T-helper 9 cell (primary cell): ENCODE results near the gene NT5C1B.

Source experiments
- DNase-seq: peaks from one replicate; pipeline ENCODE4 v3.0.0-alpha.2; 2020

Gene NT5C1B

DNA sequence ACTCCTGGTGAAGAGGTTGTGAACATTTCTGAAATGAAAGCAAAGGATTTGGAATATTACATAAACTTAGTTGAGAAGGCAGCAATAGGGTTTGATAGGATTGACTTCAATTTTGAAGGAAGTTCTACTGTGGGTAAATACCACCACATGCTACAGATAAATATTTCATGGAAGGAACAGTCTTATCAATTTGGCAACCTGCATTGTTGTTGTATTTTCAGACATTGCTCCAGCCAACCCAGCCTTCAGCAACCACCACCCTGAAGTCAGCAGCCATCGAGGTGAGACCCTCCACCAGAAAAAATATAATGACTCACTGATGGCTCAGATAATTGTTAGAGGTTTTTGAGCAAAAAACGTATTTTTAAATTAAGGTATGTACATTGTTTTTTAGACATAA lies 38.9 kb downstream of the NT5C1B start:
- DNase-seq = no peak

DNA sequence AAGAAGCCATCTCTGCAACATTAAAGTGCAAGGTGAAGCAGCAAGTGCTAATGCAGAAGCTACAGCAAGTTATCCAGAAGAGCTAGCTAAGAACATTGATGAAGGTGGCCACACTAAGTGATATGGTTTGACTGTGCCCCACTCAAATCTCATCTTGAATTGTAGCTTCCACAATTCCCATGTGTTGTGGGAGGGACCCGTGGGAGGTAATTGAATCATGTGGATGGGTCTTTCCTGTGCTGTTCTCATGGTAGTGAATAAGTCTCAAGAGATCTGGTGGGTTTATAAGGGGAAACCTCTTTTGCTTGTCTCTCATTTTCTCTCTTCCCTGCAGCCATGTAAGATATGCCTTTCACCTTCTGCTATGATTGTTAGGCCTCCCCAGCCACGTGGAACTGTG lies 40.3 kb downstream of the NT5C1B start:
- DNase-seq = no peak

DNA sequence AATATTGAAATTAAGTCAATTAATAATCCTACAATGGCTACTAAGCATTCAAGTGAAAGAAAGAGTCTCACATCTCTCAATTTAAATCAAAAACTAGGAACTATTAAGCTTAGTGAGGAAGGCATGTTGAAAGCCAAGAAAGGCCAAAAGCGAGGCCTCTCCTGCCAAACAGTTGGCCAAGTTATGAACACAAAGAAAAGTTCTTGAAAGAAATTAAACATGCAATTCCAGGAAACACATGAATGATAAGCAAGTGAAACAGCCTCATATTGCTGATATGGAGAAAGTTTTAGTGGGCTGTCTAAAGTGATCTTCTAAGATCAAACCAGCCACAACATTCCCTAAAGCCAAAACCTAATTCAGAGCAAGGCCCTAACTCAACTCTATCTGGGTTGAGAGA lies 40.7 kb downstream of the NT5C1B start:
- DNase-seq = no peak

DNA sequence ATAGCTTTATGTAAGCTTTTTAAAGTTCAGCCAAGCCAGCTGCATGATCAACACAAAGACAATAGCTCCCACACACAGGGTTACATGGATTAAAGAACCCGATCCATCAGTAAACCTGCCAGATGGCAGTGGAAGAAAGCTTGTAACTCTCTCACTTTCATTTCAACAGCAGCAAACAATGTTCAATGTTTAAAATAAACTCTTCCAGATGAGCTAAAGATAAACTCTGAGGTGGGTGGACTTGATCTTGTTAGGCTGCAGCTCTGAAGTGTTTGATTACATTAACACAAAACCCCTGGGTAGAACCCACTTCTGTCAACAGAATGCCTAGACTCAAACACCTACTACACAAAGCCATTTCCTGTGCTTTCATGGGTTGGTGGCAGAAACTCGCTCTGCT lies 42.8 kb downstream of the NT5C1B start:
- no peak for DNase-seq

DNA sequence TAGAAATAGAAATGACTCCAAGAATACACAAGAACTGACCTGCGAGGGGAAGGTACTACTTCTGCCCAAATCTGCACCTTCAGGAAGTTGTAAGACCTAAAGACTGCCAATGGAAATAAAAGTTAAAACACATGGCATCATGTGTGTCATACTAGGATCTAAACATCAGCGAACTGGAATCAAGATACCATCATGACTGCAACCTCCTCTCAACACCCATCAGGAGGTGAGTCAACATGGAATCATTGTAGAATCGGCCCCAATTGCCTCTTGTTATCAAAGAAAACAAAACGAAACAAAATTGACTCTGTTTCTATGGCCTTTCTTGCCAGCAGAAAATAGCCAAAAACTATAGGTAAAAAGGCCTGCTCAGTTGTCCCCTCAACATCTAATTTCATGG lies 44.0 kb downstream of the NT5C1B start:
- DNase-seq = no peak

DNA sequence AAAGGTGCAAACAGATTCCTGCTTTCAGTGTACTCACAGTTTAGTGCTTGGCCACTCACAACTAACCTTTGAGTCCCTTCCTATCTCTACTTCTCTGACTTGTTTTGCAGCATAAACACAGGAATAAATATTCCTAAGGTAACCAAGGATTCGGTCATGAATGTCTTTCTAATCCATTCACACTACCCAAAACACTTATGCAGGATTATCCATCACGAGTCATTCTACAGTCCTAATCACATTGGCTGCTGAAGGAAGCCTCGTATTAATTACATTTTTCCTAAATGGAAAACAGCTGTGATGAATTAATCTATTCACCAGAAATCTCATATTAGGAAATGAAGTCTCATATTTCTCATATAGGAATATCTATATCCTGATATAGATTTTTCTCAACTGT lies 45.2 kb downstream of the NT5C1B start:
- no peak for DNase-seq

DNA sequence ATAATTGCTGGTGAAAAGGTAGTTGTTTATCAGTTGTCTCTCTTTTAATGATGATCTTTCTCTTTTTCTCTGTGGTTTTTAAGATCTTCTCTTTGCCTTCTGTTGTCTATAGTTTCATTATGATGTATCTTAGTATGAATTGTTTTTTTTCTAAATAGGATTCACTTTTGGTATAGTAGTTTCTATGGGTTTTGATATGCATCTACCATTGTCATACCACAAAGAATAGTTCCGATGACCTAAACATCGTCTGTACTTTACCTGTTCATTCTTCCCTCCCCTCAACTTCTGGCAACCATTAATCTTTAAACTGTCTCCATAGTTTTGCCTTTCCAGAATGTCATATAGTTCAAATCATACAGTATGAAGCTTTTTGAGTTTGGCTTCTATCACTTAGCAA lies 48.5 kb downstream of the NT5C1B start:
- no peak for DNase-seq

DNA sequence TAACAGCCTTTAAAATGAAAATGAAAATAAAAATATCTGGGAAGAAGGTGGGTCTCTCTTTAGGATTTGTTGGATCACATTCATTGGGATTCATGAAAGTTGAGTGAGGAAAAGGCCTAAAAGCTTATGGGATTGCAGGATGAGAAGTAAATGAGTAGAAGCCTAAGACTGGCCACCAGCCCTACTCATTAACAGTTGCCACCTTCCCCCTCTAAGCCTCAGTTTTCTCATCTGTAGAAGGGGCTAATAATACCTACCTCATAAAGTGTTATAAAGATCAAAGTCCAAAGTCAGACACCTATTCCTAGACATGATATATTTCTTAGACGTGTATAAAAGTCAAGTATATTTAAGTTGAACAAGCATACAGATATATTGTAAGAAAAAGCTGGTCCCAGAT lies 52.7 kb downstream of the NT5C1B start:
- no peak for DNase-seq

DNA sequence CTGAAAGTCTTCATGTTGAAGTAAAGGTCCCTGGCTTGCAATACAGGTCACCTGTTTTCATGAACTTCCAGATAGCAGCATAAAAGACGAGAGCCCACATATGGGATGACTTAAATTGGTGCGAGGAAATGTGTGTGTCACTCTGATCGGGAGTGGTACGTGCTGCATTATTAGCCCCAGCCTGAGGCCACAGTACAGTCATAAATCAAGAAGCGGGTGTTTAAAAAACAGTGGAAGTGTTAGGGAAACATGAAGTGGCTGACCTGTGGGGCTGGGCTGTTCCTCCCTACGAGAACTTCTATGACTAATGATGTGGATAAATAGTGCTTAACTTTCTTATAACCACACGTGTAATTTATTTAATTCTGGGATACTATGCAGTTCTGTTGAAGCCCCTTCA lies 53.3 kb downstream of the NT5C1B start:
- no peak for DNase-seq

DNA sequence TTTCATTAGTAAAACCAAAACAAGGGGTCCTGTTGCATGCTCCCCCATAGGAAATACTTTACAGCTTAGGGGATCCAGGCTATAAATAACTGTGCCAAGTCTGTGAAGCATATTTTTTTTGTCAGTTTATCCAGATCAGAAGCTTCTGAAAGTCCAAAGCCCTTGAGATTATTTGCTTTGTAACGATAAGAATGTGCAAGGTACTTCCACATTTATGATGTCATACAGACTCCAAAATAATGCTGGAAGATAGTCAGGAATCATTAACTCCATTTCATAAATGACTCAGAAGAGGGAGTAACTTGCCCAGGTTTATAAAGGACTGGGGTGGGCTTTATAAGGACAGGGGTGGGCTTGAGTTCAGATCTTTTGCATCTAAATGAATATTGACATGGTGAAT lies 58.2 kb downstream of the NT5C1B start:
- DNase-seq = no peak

DNA sequence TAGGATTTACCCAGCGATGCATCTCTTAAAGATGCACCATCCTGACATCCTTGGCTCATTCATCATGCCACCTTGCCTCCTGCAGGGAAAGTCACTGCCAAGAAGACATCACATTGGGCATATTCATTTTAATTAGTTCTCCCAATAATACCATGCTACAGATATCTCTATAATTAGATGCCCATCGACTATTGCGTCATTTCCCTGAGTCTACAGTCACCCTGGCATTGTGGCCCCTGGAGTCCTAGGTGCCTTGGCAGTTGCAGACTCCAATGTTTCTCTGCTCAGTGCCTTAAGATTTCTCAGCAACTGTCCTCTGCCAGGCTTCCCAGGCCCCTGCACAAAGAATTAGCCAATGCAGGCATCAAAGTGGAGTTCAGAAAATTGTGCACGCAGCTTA lies 61.5 kb downstream of the NT5C1B start:
- DNase-seq = no peak

DNA sequence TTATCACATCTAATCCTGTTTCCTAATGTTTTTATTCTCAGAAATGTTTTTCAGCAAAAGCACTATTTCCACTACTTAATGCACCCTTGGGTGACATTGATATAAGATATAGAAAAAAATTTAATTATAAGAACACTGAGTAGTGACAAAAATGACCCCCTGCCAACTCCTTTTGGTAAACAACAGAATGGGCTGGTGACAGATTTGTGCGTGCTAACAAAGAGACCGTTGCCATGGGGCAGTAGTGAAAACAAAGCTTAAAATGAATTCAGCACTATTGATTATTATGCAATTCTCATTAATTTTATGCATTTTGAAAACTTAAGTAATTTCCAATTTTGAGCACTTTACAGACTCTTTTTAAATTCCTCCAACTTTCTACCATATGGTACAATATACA lies 62.0 kb downstream of the NT5C1B start:
- DNase-seq = no peak

DNA sequence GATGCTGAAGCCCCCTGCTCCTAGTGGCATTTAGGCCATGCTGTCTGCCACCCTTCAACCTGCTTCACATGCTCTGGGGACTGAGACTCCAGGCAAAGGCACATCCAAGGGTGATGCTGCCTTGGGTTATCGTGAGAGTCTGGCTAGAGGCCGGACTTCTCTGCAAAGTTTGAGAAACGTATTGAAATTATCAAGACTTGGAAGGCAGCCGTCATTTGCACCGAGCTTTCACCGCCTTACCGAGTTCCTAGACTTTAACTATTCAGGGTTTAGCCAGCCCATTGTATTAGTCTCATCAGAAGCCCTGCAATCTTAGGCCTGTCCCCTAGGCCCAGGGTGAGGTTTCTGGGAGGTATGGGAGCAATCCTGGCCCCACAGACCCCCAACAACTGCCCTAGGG lies 62.9 kb downstream of the NT5C1B start:
- no peak for DNase-seq

DNA sequence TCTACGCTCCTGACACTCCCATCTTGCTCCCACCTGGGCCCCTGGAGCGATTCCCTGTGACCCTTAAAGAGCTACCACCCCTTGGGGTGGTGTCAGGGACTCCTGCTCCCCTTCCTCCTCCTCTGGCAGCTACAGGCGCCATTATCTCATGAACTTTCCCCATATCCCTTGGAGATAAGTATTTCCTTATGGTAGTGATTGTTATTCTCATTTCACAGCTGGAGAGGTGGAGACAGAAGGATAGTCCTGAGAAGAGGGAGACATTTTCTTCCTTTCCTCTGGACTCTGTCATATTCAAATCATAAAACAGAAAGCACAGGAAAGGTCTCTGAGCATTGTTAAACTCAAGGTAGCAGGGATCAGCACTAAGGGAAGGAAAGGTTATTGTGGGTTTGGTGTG lies 63.5 kb downstream of the NT5C1B start:
- no peak for DNase-seq

DNA sequence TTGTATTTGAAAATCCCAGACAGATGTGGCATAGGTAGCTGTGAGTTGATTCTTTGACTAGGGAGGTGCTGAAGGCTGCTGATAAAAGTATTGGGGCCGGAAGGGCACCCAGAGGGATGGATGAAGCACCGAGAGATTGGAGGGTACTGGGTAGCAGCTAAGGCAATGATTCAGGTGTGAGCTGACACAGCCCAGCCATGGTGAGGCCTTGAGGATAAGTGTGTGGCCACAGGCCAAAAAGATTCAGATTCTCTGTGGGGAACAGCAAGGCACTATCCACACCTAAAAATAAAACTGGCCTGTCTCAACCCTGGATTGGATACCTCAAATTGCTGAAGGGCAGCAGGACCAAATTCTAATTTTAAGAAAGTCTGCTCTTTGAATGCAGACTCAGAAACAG lies 64.1 kb downstream of the NT5C1B start:
- DNase-seq = no peak

DNA sequence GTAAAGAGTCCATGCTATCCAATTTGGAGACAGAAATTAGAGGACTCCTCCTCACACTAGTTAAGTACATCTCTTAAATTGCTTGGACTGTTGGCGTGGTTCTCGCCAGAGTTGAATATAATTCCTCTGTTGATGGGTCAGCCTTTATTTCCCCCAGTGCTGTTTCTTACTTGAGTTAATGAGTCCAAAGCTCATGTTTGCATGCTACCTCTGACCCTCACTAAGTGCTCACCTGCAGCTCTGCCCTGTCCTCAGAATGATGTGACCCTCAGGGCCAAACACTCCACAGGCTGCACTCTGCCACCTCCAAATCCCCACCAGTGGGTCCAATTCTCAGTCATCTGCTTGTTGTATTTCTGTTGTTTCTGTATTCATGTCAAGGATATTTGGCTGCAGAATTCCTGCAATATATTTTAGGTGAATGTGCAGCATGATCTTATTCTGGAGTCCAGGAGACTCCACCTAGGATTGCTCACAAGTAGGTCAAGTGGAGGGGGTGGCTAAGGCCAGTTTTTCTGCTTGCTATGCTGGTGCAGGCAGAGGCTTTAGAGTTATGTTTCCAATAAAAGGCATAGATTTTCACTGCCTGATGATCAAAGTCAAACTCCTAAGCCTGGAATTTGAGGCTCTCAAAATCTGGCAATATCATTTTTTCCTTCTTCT lies 66.8 kb downstream of the NT5C1B start:
- no peak for DNase-seq

DNA sequence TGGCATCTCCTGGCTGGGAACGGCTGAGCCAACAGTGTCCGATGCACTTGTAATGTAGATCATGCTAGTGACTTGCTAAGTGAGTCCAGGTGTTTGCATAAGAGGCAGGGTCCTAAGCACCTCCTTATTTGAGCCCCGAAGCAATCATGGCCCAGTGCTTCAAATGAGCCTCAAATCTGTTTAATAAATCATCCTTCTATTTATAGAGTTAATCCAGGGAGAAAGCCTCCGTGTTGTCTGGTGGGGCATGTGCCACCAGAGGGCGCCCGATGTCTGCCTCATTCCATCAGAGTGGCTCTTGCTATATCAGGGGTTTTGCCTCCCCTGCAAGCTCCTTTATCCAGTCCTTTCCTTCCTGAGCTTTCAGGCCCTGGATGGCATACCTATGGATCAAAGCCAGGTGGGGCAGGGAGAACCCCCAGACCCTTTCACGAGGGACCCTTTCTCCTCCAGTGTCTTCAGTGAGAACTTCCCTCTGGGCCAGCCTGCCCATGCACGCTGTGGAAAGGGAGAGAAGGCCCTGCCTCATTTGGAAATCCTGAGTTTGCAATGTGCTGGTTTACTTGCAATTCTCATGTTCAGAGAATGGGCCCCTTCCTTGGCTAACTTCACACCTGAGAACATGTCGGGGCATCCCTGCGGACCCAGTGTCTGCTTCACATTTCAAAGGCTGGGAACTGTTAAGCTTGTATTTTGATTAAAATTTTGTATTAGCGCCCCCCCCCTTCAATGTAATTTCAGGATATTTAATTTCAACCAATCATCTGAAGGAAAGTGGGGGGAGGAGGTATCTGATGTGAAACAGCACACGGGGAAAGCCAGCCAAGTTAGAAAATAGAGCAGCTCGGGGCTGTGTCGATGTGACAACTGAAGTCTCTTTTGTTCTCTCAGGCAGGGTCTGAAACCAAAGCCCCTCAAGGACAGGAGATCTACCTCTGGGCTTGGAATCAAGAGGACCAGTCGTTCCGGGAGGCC lies 68.6 kb downstream of the NT5C1B start:
- DNase-seq = peak; percentile 70

DNA sequence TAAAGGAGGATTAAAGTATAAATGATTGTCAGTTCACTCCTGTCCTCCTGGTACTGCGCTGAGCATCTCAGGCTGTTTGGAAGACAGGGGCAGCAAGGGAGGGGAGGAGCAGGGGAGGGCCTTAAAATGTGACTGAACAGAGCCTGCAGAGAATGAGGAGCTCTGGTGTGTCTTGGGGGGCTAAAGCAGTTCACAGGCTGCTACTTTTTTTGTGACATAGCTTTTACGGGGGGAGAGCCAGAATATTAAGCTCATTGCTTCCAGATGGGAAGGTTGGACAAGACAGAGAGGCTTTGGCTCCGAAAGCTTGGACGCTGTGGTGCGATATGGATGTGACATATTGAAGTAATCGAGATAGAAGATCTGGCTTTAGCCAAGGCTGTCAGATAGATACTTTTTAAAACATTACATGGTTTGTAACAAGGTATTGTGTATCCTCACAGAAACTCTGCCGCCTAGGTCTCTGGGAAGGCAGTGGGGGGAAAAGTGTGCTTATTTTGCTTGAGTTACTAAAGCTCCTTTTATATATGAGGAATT lies 69.4 kb downstream of the NT5C1B start:
- DNase-seq = no peak

DNA sequence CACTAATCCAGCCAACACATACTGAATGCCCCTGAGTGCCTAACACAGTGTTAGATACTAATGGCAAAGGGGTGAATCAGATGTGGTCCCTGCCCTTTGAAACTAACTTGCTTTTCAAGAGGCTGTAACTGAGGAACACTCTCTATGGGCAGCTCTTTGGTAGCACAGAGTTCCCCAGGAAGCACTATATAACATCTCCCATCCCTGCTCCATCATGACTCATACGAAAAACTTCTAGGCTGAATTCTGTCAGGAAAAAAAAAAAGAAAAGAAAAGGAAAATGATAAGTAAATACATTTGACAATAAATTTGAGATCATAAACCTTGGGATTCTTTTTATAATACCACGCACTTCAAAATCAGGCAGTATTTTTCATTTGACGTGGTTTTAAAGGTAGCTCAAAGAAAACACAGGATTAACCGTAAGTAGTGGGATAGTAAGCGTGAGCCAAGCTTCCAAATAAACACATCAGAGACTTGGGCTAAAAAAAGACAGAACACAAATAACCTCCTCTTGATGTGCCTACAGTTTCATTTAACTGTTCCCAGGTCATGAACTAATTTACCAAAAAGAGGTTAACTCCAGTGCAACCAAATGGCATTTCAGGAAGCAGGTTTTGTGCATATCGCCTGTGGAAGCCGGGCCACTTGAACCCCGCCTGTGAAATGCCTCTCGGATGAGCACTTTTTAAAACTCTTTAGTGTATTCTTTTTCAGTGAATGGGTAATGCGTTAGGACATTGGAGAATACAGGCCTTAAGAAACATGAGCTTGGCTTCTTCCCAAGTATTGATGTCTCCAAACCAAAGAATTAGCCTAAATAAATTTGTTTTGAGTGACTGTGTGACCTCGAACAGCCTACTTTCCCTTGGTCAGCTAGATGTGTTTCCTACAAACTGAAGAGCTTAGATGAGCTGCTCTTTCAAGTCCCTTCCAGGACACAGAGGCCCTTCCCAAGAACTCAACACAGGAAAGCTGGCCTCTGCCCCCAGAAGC lies 71.0 kb downstream of the NT5C1B start:
- DNase-seq = no peak

DNA sequence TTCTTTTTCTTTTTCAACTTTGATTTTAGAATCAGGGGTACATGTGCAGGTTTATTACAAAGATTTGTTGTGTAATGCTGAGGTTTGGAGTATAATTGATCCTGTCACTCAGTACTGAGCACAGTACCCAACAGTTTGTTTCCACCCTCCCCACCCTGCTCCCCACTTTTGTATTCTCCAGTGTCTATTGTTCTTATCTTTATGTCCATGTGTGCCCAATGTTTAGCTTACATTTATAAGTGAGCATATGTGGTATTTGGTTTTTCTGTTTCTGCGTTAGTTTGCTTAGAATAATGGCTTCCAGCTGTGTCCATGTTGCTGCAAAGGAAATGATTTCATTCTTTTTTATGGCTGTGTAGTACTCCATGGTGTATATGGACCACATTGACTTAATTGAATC lies 72.0 kb downstream of the NT5C1B start:
- DNase-seq = no peak

DNA sequence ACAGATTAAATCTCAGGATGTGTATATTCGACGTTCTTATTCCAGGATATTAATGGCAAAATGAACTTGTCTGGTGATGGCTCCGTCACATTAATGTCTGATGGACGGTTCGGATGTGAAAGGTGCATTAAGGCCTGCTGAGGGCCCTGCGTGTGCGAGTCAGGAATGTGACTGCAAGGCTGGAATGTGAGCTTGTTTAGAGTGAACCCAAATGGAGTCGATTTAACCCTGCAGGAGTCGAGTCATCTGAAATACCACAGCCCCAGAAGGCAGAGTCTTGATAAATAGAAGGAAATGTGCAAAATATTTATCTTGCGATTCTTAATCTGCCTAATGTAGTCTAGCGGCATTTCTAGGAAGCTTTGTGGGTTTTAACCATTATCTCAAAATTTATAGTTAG lies 73.3 kb downstream of the NT5C1B start:
- DNase-seq = no peak

DNA sequence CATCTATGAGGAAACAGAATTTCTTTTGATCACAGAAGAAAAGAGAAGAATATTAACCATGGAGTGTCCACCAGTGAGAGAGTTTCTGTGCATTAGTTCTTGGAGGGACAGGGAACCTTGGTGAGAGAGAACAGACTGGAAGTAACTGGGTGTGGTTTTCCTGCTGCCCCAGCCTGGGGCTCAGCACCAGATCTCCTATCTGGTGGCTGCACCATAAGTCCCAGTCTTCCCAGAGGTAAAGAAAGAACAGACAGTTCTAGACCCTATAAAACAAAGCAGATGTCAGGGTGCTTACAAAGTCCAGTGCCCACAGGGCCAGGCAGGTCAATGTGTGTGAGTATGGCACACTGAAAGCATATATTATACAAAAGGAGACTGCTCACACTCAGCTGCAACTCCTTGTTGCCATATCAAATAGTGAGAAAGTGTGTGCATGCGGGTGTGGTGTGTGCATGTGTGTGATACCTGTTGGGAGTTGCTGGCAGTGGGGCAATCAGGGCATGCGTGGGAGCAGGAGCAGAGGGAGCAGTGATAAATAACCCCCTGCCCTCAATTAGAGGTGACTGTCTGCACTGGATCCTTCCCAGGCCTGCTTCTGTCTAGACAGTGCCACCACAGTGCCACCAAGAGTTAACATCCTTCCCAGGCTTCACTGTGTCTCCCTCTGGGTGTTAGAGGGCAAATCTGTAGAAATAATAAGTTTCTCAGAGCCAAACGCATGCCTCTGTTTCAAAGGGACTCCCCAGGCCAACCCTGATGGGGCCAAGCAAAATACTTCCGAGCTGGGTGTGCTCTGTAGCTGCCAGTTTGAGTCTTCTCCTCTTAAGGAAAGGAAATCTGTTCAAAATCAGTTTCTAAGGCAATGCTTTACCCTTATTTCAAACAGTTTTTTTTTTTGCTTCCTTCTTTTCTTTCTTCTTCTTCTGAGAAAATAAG lies 74.6 kb downstream of the NT5C1B start:
- no peak for DNase-seq
